Measurements from ENCODE around the gene PARVB. TPM values are rescaled to one million over a fixed set of nuclear protein-coding genes. Genes with fewer than 3 reads are reported as not detected.

The PARVB gene
- total and polyA plus RNA-seq, 2 of the 8 experiments (the other 6 are each of a cell fraction or from before 2014, with no cell fraction given), result 14.5 to 18.6 TPM

- Histone ChIP-seq H3K56ac (replicated peaks; ENCODE audit: insufficient read length, low read depth, low read length) (no peak overlapping the region), H2BK15ac (ENCODE audit: low read length) (no peak overlapping the region), H3K9ac (replicated peaks in 1 of 4; ENCODE audit: extremely low read depth in 1 of 4, low read depth in 3 of 4, low read length in 3 of 4) (no peak overlapping the region), H3K27me3 (replicated peaks in 1 of 4; ENCODE audit: control insufficient read depth in 3 of 4, extremely low read depth in 1 of 4, insufficient read depth in 3 of 4, low read length in 3 of 4) (no peaks in the 10 kb centered on the region), H3K4me1 (replicated peaks in 1 of 4; ENCODE audit: control insufficient read depth in 3 of 4, insufficient read depth in 4 of 4, low read length in 3 of 4) (peaks cover 0 to 2% (median 1%) of the 10 kb centered on the region in 4 experiments; a peak in 3 of 7 replicates), H4K20me1 (replicated peaks in 1 of 2; ENCODE audit: control insufficient read depth in 1 of 2, insufficient read depth in 2 of 2, low read length in 2 of 2) (peaks cover 2 to 6% of the 10 kb centered on the region in 2 experiments), H4K91ac (replicated peaks; ENCODE audit: insufficient read length, low read length) (no peak overlapping the region), H2AK5ac (ENCODE audit: low read depth, low read length) (no peak overlapping the region), H4K5ac (ENCODE audit: insufficient read length, low read depth, low read length) (no peak overlapping the region), H2BK20ac (ENCODE audit: low read length) (no peak overlapping the region), H4K8ac (ENCODE audit: extremely low read depth, insufficient read depth, low read length) (no peak overlapping the region), H2BK12ac (ENCODE audit: low read depth, low read length) (no peak overlapping the region), H3K23ac (ENCODE audit: insufficient read length) (no peak overlapping the region), H3K23me2 (ENCODE audit: low read depth, low read length) (no peaks in the 10 kb centered on the region), H3K4ac (replicated peaks; ENCODE audit: insufficient read length, low read depth, low read length) (no peak overlapping the region), H3K4me3 (ENCODE audit: extremely low read depth in 1 of 4, insufficient read depth in 2 of 4, low read depth in 3 of 4, low read length in 4 of 4) (no peak overlapping the region), H3K14ac (ENCODE audit: insufficient read length) (no peak overlapping the region), H3K27ac (ENCODE audit: low read depth, low read length) (no peak overlapping the region), H3K4me2 (ENCODE audit: insufficient read depth in 1 of 2, low read depth in 2 of 2, low read length in 2 of 2) (no peak overlapping the region), H3K9me3 (ENCODE audit: insufficient read depth in 2 of 2, low read depth in 1 of 2, low read length in 1 of 2) (no peaks in the 10 kb centered on the region), H2BK120ac (replicated peaks; ENCODE audit: low read depth, low read length) (no peak overlapping the region), H3K36me3 (ENCODE audit: control insufficient read depth in 2 of 4, insufficient read depth in 4 of 4, low read length in 3 of 4) (peaks cover 3 to 27% (median 21%) of the 10 kb centered on the region in 4 experiments; a peak in 5 of 8 replicates), H3K79me1 (ENCODE audit: low read depth, low read length) (no peaks in the 10 kb centered on the region), H3K79me2 (ENCODE audit: control insufficient read depth in 1 of 2, insufficient read depth in 2 of 2, low read length in 2 of 2) (no peaks in the 10 kb centered on the region), H2BK5ac (ENCODE audit: low read depth, low read length) (no peak overlapping the region), H3K18ac (ENCODE audit: extremely low read depth, low read length) (no peak overlapping the region), H2AFZ (ENCODE audit: low read length) (no peak overlapping the region)
- WGBS, 2 experiments (ENCODE audit: extremely low coverage in 1 of 2, insufficient coverage in 1 of 2, insufficient read length in 1 of 2, insufficient replicate concordance in 2 of 2, low coverage in 1 of 2, low lambda C conversion rate in 2 of 2, missing lambda C conversion rate in 1 of 2), result 57% methylated on average over 20 of the region's 20 CpGs; no CpG with 5 or more reads in 1 of the 2 experiments
- DNase-seq (ENCODE audit: low read depth in 1 of 2, low spot score in 2 of 2), result peak; percentile 38 to 82
- ChIA-PET POLR2A (ENCODE audit: partially characterized antibody) (interaction anchor here (1.1 to 1.5 kb wide), 3 partner anchors 17 to 91 kb away, joined by 3 to 4 read pairs (median 3); no protein-coding TSS in a partner anchor), CTCF (ENCODE audit: partially characterized antibody) (interaction anchor here (0.6 to 5.7 kb wide), 95 partner anchors 10 to 660 kb away, joined by 3 to 100 read pairs (median 4); partner anchors contain the start of gene PARVB)
- peak; percentile 89 for FAIRE-seq
- TF ChIP-seq SUZ12 (IDR thresholded peaks at IDR 0.05; ENCODE audit: low read length) (no peak), MAFK (IDR thresholded peaks at IDR 0.05; ENCODE audit: low read depth, low read length) (no peak), JUND (IDR thresholded peaks at IDR 0.05; ENCODE audit: low read length) (no peak), RAD21 (IDR thresholded peaks at IDR 0.05 in 1 of 2, conservative IDR thresholded peaks at IDR 0.05 in 1 of 2; ENCODE audit: low read depth in 2 of 2, low read length in 2 of 2) (peak; percentile 94 to 95), YY1 (IDR thresholded peaks at IDR 0.05; ENCODE audit: low read depth, low read length) (peak; percentile 83), MAX (IDR thresholded peaks at IDR 0.05) (peak; percentile 33; the same call in 1 of the 2 replicates), TAF1 (IDR thresholded peaks at IDR 0.05; ENCODE audit: low read depth, low read length) (no peak), BCL11A (IDR thresholded peaks at IDR 0.05; ENCODE audit: low read depth in 2 of 2, low read length in 2 of 2) (no peak), SIRT6 (IDR thresholded peaks at IDR 0.05; ENCODE audit: low read length) (no peak), NRF1 (IDR thresholded peaks at IDR 0.05; ENCODE audit: low read depth, low read length) (no peak), POU5F1 (IDR thresholded peaks at IDR 0.05; ENCODE audit: low read depth, low read length) (no peak), USF2 (IDR thresholded peaks at IDR 0.05; ENCODE audit: low read length) (no peak)
Observed at GRCh38 chr22:43993072-43993760, 30.9 kb upstream of the PARVB start.
